GM18858 (cell line): ENCODE measurements around the gene PANX2.
"Not testable (repeated sequence)": the region's sequence is repeated elsewhere in the genome, so short reads cannot be mapped to it uniquely, and the experiment has no call there.

Experiments used
- ATAC-seq: cut with Tn5 transposase; IDR thresholded peaks from one replicate; pipeline ENCODE4 v1.9.1; 2021; ENCODE audit not compliant: unreplicated experiment

Gene PANX2

DNA sequence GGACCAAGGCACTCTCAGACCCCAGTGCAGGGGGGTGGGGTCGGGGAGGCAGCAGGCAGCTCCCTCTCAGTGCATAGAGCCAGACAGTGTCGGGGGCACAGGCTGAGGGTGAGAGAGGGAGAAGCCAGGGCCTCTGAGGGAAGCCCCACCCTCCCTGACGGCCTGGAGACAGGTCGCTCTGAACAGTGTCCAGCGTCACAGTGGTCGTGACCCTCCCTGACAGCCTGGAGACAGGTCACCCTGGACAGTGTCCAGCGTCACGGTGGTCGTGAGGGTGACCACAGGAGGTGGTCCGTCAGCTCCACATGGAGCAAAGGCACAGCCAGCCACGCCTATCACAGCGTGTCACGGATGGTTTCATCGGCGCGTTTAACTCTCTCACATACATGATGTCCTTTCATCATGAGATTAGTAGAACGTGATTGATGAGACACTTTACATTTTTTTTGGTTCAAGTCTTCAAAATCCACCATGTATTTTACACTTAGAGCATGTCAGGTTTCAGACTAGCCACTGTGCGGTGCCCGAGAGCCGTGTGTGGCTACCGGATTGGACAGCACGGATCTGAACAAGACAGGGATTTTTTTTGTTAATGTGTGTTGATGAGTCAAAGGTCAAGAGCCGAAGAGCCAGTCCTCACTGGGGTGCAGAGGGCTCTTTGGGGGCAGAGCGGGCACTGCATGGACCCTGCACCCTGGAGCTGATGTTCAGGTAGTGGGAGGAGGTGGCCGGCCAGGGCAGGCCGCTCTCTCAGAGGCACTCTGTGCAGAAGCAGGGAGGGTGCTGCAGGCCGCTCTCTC is 23.9 kb upstream of the PANX2 start:
- ATAC-seq: no peak

DNA sequence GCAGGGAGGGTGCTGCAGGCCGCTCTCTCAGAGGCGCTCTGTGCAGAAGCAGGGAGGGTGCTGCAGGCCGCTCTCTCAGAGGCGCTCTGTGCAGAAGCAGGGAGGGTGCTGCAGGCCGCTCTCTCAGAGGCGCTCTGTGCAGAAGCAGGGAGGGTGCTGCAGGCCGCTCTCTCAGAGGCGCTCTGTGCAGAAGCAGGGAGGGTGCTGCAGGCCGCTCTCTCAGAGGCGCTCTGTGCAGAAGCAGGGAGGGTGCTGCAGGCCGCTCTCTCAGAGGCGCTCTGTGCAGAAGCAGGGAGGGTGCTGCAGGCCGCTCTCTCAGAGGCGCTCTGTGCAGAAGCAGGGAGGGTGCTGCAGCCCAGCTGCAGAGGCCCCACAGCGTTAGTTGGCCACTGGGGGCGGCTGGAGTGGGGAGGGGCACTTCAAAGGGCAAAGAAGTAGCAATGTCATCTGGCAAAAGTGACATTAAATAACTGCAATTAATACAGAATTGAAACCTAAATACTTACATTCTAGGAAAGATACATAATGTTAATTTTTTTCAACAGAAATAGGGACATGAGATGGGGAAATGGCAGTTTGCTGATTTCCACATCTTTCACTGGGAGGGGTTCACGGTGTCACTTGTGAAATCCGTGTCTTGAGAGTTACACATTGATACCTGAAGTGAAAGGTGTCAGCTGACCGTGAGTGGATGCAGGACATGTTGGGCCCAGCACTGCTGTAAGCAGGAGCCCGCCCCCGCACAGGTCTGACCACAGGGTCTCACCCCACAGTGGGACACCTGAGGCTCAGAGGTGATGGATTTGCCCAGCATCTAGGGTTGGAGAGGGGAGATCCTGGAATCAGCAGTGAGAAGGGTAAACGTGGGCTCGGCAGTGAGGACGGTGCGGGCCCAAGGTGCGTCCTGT is 23.0 kb upstream of the PANX2 start:
- not testable (repeated sequence) for ATAC-seq

DNA sequence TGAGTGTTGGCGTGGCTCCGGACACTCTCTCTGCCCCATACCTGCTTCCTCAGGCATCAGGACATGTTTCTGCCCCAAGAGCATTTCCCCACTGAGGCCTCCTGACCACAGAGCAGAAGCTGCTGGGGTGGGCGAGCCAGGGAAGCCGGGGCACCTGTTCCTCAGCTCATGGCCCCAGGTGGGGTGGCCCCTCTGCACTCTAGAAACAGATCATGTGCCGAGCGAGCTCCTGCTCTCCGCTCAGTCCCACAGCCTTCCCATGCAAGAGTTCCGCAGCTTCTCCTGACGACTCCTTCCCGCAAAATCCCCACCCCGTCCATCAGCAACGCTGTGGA is 22.4 kb upstream of the PANX2 start:
- no peak for ATAC-seq

DNA sequence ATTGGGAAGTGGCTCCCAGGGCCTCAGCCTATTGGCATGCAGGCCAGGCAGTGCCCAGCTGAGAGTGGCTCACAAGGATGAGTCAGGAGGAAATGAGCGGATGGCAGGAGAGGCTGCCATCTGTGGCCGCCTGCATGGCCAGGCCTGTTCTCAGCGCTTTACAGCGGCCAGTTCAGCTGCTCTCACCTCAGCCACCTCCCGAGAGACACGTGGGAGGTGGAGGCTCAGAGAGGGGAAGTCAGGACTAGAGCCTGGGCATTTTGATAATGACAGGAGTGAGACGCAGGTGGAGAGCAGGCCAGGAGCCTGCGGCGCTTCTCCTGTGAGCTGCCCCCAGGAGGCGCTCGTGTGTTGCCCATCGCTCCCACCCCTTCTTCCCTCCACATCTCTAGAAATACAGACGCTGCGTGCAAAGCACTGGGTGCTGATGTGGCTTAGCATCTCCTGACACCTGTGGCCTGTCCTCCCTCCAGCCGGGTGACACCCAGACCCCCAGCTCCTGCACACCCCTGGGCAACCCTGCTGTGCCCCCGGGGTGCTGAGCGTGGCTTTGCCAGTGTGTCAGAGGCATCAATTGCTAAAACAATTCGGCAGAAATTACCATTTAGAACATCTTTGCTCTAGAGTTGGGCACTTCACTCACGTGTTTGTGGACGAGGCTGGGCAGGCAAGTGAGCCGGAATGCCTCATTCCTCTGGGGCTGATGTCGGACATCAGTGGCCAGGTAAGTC is 21.4 kb upstream of the PANX2 start:
- ATAC-seq: no peak

DNA sequence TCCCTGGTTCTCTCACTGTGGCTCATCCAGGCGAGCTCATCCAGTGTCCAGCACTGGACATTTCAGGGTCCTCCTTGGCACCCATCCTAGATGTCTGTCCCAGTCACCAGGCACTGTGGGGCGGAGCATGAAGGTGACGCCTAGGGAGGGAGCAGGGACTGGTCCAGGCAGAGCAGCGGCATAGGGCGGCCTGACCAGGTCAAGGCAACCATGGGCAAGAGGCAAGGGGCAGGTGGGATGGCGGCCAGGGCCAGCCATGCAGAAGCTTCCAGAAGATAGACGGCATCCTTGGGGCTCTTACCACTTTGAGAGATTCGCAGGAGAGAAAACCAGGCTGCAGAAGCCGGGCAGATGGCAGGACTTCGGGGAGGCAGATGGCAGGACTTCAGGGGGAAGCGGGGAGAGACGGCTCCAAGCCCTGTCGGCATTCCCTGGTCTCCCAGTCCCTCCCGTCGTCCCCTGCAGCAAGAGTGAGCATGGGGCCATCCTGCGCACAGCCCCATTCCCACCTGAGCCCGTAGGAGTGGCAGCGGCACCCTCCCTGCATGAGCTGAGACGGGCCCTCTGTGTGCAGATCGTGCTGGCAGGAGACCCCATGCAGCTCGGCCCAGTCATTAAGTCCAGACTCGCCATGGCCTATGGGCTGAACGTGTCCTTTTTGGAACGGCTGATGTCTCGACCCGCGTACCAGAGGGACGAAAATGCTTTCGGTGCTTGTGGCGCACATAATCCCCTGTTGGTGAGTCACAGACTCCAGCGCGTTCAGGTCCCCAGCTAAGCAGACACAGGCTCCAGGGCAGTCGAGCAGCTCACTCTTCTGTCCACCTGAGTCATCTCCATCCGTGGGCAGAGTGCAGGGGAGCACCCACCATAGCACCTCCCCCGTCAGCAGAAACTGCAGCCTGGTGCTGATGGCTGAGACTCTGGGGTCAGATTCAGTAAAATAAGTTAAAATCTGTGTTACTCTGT is 20.1 kb upstream of the PANX2 start:
- ATAC-seq: no peak

DNA sequence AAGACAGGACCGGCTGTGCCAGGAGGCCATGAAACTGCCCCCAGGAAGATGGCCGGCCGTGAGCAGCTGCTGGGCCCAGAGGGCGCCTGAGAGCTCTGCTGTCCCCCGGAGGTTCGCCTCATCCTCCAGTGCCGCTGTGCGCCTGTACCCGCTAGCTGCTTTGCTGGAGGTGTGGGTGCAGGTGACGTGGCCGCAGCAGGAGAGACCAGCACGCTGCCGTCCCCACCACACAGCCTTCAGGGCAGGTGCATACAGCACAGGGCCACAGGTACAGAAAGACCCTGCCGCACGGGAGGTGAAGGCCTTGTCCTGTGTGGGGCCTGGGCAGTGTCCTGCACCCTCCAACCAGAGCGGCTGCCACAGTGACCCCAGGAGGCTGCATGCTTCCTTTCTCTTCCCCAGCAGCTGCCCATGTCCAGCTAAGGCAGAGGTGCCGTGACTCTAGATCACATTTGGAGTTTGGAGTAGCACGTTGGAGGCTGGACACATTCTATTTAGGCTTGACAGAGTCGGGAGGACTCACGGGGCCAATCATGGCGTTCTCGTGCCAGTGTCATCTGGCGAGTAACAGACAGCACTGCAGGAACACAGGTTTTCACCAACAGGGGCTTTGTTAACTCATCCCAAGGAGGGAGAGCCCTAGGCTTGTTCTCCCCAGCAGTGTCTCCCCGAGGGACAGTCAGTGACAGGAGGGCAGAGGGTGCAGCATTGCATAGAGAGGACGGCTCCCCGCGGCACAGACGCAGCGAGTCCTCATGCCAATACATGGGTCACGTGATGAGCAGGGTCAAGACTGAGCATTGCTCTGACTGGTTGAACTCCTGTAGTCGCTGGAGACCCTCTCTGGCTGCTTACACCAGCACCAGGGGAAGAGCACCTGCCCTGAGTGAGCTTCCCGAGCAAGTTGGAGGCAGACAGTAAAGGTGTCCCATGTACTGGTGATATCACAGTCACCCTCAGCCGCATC is 18.7 kb upstream of the PANX2 start:
- no peak for ATAC-seq

DNA sequence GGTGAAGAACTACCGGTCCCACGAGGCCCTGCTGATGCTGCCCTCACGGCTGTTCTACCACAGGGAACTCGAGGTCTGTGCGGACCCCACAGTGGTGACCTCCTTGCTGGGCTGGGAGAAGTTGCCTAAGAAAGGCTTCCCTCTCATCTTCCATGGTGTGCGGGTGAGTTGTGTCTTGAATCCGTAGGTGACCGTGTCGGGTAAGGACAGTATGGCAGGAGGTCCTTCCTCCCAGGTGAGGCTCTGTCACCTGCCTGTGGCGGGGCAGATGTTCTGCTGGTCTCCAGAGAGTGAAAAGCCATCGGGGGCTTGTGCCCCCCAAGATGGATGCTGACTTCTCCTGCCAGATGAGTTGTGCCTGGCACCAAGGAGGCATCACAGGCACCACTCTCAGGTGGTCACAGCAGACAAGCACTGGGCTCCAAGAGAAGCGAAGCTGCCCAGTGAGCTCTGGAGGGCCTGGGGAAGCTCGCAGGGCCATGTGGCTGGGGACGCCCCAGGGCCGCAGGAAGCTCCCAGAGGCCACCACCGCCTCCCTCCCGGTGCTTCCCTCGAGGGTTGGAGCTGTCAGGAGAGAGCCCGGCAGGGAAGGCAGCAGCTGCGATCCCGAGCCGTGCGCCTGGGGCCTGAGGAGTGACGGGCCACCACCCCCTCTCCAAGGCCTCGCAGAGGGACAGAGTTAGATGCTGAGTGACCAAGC is 17.3 kb upstream of the PANX2 start:
- no peak for ATAC-seq

DNA sequence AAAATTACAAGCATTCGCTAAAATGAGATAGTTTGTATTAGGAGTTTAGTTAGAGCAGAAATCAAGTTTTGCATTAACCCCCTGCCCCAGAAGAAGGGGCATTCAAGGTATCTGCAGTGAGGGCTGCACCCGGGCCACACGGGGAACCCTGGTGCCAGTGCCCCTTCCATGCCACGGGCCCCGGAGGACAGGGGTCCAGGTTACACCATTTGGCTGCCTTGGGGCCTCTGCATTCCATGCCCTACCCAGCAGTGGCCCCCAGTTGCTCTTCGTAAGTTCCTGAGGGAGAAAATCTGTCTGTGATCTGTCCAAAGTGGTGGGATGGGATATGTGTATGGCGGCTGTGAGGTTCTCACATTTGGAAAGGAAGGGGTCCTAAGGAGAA is 16.8 kb upstream of the PANX2 start:
- ATAC-seq: no peak

DNA sequence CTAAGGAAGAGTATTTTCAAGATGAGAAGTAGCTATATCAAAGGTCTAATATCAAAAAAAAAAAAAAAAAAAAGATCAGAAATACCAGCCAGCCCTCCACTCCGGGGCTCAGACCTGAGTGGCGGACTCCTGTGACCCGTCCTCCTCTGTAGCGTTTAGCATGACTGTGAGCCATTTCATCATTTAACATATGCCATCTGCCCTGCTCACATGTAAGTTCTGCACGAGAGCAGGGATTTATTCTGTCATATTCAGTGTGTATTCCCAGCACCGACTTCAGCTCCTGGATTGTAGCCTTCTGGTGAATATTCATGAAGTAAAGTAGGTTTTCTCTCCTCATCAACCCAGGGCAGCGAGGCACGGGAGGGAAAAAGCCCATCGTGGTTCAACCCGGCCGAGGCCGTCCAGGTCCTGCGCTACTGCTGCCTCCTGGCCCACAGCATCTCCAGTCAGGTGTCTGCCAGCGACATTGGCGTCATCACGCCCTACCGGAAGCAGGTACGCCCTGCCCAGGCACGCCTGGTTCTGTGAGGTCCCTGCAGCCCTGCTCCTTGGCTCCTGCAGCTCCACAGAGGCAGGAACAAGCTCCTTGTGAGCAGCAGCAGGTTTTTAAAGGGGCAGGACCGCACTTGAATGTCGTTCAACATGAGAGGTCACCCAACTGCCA is 12.7 kb upstream of the PANX2 start:
- ATAC-seq: no peak

DNA sequence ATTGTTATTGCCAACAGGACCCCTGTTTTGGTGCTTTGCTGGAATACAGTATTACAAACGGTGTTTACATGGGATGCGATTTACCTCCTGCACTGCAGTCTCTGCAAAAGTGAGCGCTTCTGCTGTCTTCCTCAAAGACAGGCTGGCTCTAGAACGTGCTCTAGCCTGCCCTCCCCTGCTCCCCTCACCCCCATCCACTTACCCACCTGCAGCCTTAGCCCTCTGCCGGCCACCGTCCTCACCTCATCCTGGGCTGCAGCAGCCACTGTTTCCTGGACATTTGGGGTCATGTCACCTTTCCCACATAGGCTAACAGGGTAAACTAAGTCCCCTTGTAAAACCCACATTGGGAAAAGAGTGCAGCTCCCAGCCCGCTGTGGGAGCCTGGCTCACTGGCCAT is 9.6 kb upstream of the PANX2 start:
- ATAC-seq: no peak

DNA sequence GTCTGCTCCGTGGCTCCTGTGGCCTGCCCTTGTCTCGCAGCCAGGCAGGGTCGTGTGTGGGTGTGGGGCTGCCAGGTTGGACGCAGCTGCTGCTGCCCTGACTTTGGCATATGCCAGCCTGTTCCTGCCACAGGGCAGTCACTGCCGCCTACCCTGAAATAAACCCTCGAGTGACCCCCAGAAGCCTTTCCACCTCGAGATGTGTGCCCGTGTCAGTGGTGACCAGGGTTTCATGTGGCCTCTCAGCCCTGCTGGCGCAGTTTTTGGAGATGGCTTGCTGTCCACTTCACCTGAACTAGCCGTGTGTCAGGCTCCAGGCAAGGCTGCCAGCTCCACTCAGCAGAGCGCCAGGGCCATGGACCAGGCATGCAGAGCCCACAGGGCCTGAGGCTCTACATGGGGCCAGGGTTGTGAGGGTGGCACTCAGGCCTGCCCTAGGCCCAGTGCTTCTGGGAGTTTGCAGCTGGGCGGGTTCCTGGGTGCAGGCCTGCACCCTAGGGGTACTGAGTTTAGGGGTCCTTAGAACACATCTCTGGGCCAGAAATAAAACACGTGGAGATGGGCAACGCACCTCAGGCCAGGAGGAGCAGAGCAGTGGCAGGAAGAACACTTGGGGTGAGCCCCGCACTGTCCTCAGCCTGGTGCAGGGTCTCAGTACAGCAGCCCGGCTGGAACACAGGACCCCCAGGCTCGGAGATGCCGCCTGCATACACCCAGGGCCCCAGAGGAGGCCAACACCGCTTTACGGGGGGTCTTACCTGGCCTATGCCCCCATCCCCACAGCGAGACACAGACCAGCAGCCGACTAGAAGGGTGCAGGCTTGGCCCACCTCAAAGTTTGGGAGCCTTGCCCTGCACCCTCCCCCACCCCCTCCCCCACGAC is 8.8 kb upstream of the PANX2 start:
- ATAC-seq: no peak

DNA sequence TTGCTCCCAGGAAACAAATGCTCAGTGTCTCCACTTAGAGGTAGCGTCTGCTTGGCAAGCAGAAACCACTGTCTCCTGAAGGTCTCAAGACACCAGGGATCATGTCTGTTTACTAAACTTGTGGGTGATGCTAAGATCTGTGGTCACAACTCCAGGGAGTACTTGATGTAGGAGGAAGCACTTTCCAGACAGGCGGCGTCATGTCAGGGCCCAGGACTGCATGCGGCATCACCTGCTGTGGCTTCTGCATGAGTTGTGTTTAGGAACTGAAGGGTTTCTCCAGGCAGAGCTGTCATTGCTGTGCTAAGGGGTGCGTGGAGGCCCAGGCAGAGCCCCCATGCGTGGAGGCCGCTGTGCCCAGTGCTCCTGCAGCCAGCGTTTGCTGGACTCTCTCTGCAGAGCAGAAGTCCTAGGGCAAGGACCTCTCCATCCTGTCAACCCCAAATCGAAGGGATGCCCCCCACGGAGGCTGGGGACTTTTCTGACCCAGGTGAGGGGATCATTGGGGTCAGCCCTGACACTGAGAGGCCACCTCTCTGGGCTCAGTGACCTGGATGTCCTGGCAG is 8.1 kb upstream of the PANX2 start:
- no peak for ATAC-seq

DNA sequence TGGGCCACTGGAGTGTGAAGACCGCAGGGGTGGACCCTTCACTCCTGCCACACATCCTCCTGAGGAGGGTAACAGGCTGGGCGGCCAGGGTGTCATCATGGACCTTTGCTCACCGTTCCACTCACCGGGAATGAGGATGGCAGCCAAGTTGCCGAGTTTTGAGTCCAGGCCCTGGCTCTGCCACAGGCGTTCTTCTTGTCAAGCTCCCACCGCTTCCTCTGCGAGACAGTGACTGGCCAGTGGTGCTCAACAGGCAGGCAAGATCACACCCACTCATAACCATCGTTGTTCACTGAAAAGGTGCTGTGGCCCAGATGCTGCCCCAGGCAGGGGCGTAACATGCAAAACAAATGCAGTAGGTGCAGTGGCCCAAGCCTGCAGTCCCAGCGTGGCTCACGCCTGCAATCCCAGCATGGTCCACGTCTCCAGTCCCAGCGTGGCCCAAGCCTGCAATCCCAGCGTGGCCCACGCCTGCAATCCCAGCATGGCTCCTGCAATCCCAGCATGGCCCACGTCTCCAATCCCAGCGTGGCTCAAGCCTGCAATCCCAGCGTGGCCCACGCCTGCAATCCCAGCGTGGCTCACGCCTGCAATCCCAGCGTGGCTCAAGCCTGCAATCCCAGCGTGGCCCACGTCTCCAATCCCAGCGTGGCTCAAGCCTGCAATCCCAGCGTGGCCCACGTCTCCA is 5.0 kb upstream of the PANX2 start:
- no peak for ATAC-seq

DNA sequence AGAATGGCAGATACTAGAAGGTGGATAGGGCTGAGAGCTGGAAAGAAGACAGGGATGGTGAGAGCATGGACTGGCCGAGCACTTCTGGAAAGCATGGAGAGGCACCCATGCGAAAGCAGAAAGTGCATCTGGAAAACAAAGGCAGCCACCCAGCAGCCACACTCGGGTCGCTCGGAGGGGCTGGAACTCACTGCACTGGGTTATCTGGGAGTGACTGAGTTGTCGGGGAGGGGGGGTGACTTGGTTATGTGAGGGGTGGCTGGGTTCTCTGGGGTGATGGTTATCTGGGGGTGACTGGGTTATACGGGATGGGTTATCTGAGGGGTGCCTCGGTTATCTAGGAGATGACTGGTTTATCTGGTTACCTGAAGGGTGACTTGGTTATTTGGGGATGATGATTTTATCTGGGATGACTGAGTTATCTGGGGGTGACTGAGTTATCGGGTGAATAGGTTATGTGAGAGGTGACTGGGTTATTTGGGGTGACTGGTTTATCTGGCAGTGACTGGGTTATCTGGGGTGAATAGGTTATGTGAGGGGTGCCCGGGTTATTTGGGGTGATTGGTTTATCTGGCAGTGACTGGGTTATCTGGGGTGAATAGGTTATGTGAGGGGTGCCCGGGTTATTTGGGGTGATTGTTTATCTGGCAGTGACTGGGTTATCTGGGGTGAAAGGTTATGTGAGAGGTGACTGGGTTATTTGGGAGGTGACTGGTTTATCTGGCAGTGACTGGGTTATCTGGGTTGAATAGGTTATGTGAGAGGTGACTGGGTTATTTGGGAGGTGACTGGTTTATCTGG is 2.6 kb upstream of the PANX2 start:
- ATAC-seq: no peak

DNA sequence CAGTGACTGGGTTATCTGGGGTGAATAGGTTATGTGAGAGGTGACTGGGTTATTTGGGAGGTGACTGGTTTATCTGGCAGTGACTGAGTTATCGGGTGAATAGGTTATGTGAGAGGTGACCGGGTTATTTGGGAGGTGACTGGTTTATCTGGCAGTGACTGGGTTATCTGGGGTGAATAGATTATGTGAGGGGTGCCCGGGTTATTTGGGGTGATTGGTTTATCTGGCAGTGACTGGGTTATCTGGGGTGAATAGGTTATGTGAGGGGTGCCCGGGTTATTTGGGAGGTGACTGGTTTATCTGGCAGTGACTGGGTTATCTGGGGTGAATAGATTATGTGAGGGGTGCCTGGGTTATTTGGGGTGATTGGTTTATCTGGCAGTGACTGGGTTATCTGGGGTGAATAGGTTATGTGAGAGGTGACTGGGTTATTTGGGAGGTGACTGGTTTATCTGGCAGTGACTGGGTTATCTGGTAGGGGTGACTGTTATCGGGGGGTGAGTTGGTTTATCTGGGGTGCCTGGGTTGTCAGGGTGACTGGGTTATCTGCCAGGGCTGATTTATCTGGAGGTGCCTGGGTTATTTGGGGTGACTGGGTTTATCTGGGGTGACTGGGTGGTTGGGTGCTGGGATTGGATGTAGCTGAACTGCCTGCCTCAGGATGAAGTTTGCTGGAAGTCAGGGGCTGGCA is 1.9 kb upstream of the PANX2 start:
- ATAC-seq: not testable (repeated sequence)
